ENCODE data around the gene MAP4K4. TPM values are rescaled to one million over a fixed set of nuclear protein-coding genes. Genes with fewer than 3 reads are reported as not detected.
A peak's percentile ranks its signal among the peaks of the same experiment; 100 is the strongest.

Gene MAP4K4
- total and polyA plus RNA-seq, 2 of the 13 experiments (the other 11 are each of a cell fraction or from before 2014, with no cell fraction given): 105 to 264 TPM

- TF ChIP-seq HOXD1 (CRISPR knock-in tag; IDR thresholded peaks at IDR 0.05) (peak; percentile 91), BRD4 (CRISPR knock-in tag; IDR thresholded peaks at IDR 0.05) (peak; percentile 76), MYPOP (CRISPR knock-in tag; IDR thresholded peaks at IDR 0.05) (peak; percentile 86), ZNF414 (CRISPR knock-in tag; IDR thresholded peaks at IDR 0.05) (peak; percentile 76), EP300 (IDR thresholded peaks at IDR 0.05; ENCODE audit: low read depth in 2 of 2, low read length in 2 of 2) (peak in 1 of 2 experiments; percentile 84; a peak in 3 of 4 replicates), EP300 (CRISPR knock-in tag; IDR thresholded peaks at IDR 0.05; ENCODE audit: borderline replicate concordance) (no peak), ZNF496 (CRISPR knock-in tag; IDR thresholded peaks at IDR 0.05; ENCODE audit: insufficient replicate concordance) (no peak), ADNP (CRISPR knock-in tag; IDR thresholded peaks at IDR 0.05) (peak; percentile 69), MEIS1 (CRISPR knock-in tag; IDR thresholded peaks at IDR 0.05; ENCODE audit: borderline replicate concordance) (no peak; the same call in 1 of the 2 replicates), REL (CRISPR knock-in tag; conservative IDR thresholded peaks at IDR 0.05) (no peak), ZNF121 (CRISPR knock-in tag; IDR thresholded peaks at IDR 0.05) (peak; percentile 98), DDIT3 (CRISPR knock-in tag; IDR thresholded peaks at IDR 0.05) (no peak), ELF1 (CRISPR knock-in tag; IDR thresholded peaks at IDR 0.05) (no peak; the same call in 1 of the 2 replicates), IRX3 (CRISPR knock-in tag; IDR thresholded peaks at IDR 0.05; ENCODE audit: borderline replicate concordance, low read depth) (no peak), ZMYM4 (CRISPR knock-in tag; IDR thresholded peaks at IDR 0.05) (peak; percentile 68), ATF1 (CRISPR knock-in tag; IDR thresholded peaks at IDR 0.05) (no peak), ZSCAN9 (CRISPR knock-in tag; IDR thresholded peaks at IDR 0.05; ENCODE audit: borderline replicate concordance) (peak; percentile 19; the same call in 1 of the 2 replicates), STAG1 (CRISPR knock-in tag; IDR thresholded peaks at IDR 0.05) (peak; percentile 21; the same call in 1 of the 2 replicates), ZNF562 (CRISPR knock-in tag; IDR thresholded peaks at IDR 0.05; ENCODE audit: borderline replicate concordance) (no peak), JARID2 (CRISPR knock-in tag; IDR thresholded peaks at IDR 0.05; ENCODE audit: insufficient replicate concordance) (no peak), POLR2G (IDR thresholded peaks at IDR 0.05; ENCODE audit: low read depth, low read length) (peak; percentile 76), ZNF709 (CRISPR knock-in tag; IDR thresholded peaks at IDR 0.05) (no peak), SAFB2 (CRISPR knock-in tag; IDR thresholded peaks at IDR 0.05; ENCODE audit: borderline replicate concordance, low read depth) (no peak), FOSL1 (CRISPR knock-in tag; IDR thresholded peaks at IDR 0.05; ENCODE audit: borderline replicate concordance) (no peak), TBP (CRISPR knock-in tag; IDR thresholded peaks at IDR 0.05) (no peak)
These were observed 35.9 kb downstream of the MAP4K4 start (continued) for GRCh38 chr2:101733257-101733993.
